H4 (cell line): Measurements from ENCODE around the gene ANKRD37. TPM values are rescaled to one million over a fixed set of nuclear protein-coding genes. Genes with fewer than 3 reads are reported as not detected.

ENCODE experiments used
- DNase-seq: peaks from one replicate; pipeline ENCODE4 v3.0.0-alpha.2; 2015; ENCODE audit warnings: low spot score
- total RNA-seq: library from RNA; depleted of rRNA; stranded (reverse); fragments of >200 nt; shearing (Covaris generic); gene quantifications from 2 replicates; pipeline ENCODE4 v1.2.3, GENCODE V29; 2014; rRNA removed

The ANKRD37 gene
- total RNA-seq, 1 experiment from 2014 or later: 9.5 TPM

- DNase-seq: no peak
These were observed 20.3 kb downstream of the ANKRD37 start for GRCh38 chr4:185416955-185417354.

- no peak for DNase-seq
These were observed 24.9 kb downstream of the ANKRD37 start for GRCh38 chr4:185421366-185422124.

- DNase-seq: no peak
These were observed 28.4 kb downstream of the ANKRD37 start for GRCh38 chr4:185424905-185425646.

GRCh38 chr4:185425647-185426352, 29.2 kb downstream of the ANKRD37 start, which contains the start of gene UFSP2:
Gene UFSP2, minus strand, starts transcription at chr4:185425964. Its CDS starts 96 bp downstream, at chr4:185425868.
- DNase-seq: peak; percentile 77

- DNase-seq: no peak
These were observed 30.5 kb downstream of the ANKRD37 start for GRCh38 chr4:185426960-185427688.

GRCh38 chr4:185429660-185430059, 33.0 kb downstream of the ANKRD37 start:
- DNase-seq: no peak

GRCh38 chr4:185435466-185435865, 38.8 kb downstream of the ANKRD37 start:
- DNase-seq: no peak

GRCh38 chr4:185437809-185438208, 41.2 kb downstream of the ANKRD37 start:
- DNase-seq: no peak

GRCh38 chr4:185441479-185441878, 44.8 kb downstream of the ANKRD37 start:
- DNase-seq: no peak

- DNase-seq: no peak
These were observed 48.6 kb downstream of the ANKRD37 start for GRCh38 chr4:185445209-185445608.

Other genes starting within 250 kb of the ANKRD37 start
- 17.6 and 27.7 TPM in 2 replicates for gene CFAP97, start 192.8 kb upstream of the ANKRD37 start, total RNA-seq
- gene SNX25, start 187.2 kb upstream of the ANKRD37 start, total RNA-seq: 8.3 and 8.8 TPM in 2 replicates
- 0.35 and 0.39 TPM in 2 replicates for gene LRP2BP, start 917 bp upstream of the ANKRD37 start, total RNA-seq
- gene UFSP2, start 29.1 kb downstream of the ANKRD37 start, total RNA-seq: 38.9 and 39.7 TPM in 2 replicates
- gene CCDC110, start 74.9 kb downstream of the ANKRD37 start, total RNA-seq: 0.12 TPM in 1 of 2 replicates, not detected in the other
- gene PDLIM3, start 138.7 kb downstream of the ANKRD37 start, total RNA-seq: 12.5 and 16.2 TPM in 2 replicates